Heart left ventricle (tissue), 13 donors: ENCODE results near the gene IPCEF1.

Experiments used
- POLR2A ChIP-seq, 2 donors: fragments of 450-650 bp; IDR thresholded peaks; one replicate each; pipeline ENCODE4 v1.6.1; 2017; ENCODE audit warnings: antibody characterized with exemption in 2 of 2, mild to moderate bottlenecking in 2 of 2, moderate library complexity in 2 of 2
- TF ChIP-seq, protein P1 (sequence below), 12 donors: fragments of 200-600 bp; sonication (generic) in 4 of 12; IDR thresholded peaks; one replicate each; pipeline versions ENCODE4 v1.5.0 to v1.8.0; 2018 to 2022; ENCODE audit warnings: antibody characterized with exemption in 12 of 12, mild to moderate bottlenecking in 5 of 12
- donor health status: ischemic (EF 13 %, LVEDD 7.1; RV severe dilation, severe dysfunction).
- donor health status: DM: no; HTN: yes; CAD: no.
- donor health status: DM: no; HTN: no; CAD: no.
- donor health status: ischemic (EF 25% LVEDD 6.9; RV normal size, moderate dysfunction).
- donor health status: ischemic (EF 25% LVEDD 5.7; RV mildly dilated, moderate dysfunction).
- donor health status: ischemic (EF 35%, LVEDD 5.7; RV mildly dilated, moderate dysfunction).
- donor health status: nonischemic (EF 11% LVEDD 7.7; RV severe dilation, severe dysfunction).
- donor health status: DM: yes; HTN: yes; CAD: no.
- donor health status: PGD.
- donor health status: ischemic (EF 29% LVEDD 5.4; RV normal size, mild dysfunction).
- donor health status: nonischemic (EF 23%, LVEDD 6.1; RV moderate dilation, normal function).

DNA sequence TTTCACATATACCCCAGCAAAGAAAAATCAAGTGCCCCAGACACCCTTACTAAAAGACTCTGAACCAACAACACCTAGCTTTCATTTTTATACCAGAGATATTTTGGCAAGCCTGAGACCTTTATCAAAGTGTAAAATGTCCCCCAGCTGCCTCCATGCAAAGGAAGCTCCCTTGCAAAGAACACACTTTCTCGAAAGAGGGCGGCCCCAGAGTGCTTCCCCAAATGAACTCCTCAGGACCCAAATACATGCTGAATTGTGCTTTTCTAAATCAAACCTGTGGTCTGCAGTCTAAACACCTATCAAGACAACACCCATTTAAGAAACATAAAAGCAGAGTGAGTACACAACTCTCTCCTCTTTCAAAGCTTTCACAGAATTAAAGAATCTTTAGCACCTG lies 490 bp downstream of the IPCEF1 start:
- TF ChIP-seq, protein P1, sequence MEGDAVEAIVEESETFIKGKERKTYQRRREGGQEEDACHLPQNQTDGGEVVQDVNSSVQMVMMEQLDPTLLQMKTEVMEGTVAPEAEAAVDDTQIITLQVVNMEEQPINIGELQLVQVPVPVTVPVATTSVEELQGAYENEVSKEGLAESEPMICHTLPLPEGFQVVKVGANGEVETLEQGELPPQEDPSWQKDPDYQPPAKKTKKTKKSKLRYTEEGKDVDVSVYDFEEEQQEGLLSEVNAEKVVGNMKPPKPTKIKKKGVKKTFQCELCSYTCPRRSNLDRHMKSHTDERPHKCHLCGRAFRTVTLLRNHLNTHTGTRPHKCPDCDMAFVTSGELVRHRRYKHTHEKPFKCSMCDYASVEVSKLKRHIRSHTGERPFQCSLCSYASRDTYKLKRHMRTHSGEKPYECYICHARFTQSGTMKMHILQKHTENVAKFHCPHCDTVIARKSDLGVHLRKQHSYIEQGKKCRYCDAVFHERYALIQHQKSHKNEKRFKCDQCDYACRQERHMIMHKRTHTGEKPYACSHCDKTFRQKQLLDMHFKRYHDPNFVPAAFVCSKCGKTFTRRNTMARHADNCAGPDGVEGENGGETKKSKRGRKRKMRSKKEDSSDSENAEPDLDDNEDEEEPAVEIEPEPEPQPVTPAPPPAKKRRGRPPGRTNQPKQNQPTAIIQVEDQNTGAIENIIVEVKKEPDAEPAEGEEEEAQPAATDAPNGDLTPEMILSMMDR (IDR thresholded peaks at IDR 0.05): no peak
- no peak for TF ChIP-seq POLR2A (IDR thresholded peaks at IDR 0.05)
